HG03520 (cell line): ENCODE measurements around the gene SCN1B.
"Not testable (repeated sequence)": the region's sequence is repeated elsewhere in the genome, so short reads cannot be mapped to it uniquely, and the experiment has no call there.

Experiments used
- ATAC-seq: cut with Tn5 transposase; IDR thresholded peaks from one replicate; pipeline ENCODE4 v1.9.1; 2021; ENCODE audit warnings: mild to moderate bottlenecking, moderate library complexity; ENCODE audit not compliant: unreplicated experiment

SCN1B gene

GRCh38 chr19:35030257-35031071 lies at the start of gene SCN1B:
Gene SCN1B (plus strand): TSS chr19:35030470. CDS start chr19:35030821, 351 bp downstream.
- no peak for ATAC-seq

- no peak for ATAC-seq
Observed at GRCh38 chr19:34982275-34982674, 48.0 kb upstream of the SCN1B start.

- no peak for ATAC-seq
Observed at GRCh38 chr19:34983786-34984185, 46.5 kb upstream of the SCN1B start.

- ATAC-seq: no peak
Observed at GRCh38 chr19:34984287-34984686, 46.0 kb upstream of the SCN1B start.

GRCh38 chr19:34985249-34986022 lies 44.8 kb upstream of the SCN1B start:
- ATAC-seq: no peak

- ATAC-seq: no peak
Observed at GRCh38 chr19:34988119-34988518, 42.2 kb upstream of the SCN1B start.

- no peak for ATAC-seq
Observed at GRCh38 chr19:34989298-34989697, 41.0 kb upstream of the SCN1B start.

GRCh38 chr19:34990578-34991192 lies 39.6 kb upstream of the SCN1B start:
- no peak for ATAC-seq

GRCh38 chr19:34991542-34992333 lies 38.5 kb upstream of the SCN1B start:
- ATAC-seq: no peak

- ATAC-seq: not testable (repeated sequence)
Observed at GRCh38 chr19:34992582-34992981, 37.7 kb upstream of the SCN1B start.

GRCh38 chr19:34994286-34994642 lies 36.0 kb upstream of the SCN1B start:
- no peak for ATAC-seq

GRCh38 chr19:34994643-34995541 lies 35.4 kb upstream of the SCN1B start:
- no peak for ATAC-seq

GRCh38 chr19:34995551-34995950 lies 34.7 kb upstream of the SCN1B start:
- ATAC-seq: no peak

- no peak for ATAC-seq
Observed at GRCh38 chr19:34997071-34997617, 33.1 kb upstream of the SCN1B start.

- not testable (repeated sequence) for ATAC-seq
Observed at GRCh38 chr19:34998224-34998623, 32.0 kb upstream of the SCN1B start.

- no peak for ATAC-seq
Observed at GRCh38 chr19:34998777-34999497, 31.3 kb upstream of the SCN1B start.

- peak; percentile 46 for ATAC-seq
Observed at GRCh38 chr19:34999498-35000337, 30.6 kb upstream of the SCN1B start, which contains the start of gene GRAMD1A. Gene GRAMD1A (plus strand): TSS chr19:35000323. CDS start chr19:35000479, 156 bp downstream.

- ATAC-seq: no peak
Observed at GRCh38 chr19:35000338-35000646, 30.0 kb upstream of the SCN1B start.
